Epithelial cell of esophagus (primary cell): ENCODE data around the gene ASTE1.

Experiments used
- DNase-seq: peaks from one replicate; pipeline ENCODE4 v3.0.0; 2010; ENCODE audit warnings: low read depth
- H3K4me3 ChIP-seq: 2 replicates; pipeline ENCODE4 v1.5.1; 2011; ENCODE audit warnings: mild to moderate bottlenecking, low read length, control low read depth
- CTCF ChIP-seq: IDR thresholded peaks from 2 replicates; pipeline ENCODE4 v1.5.1; 2011; ENCODE audit warnings: low read depth, mild to moderate bottlenecking, low read length, control low read depth, inconsistent platforms; ENCODE audit not compliant: insufficient read depth; ENCODE audit errors: missing control alignments

Gene ASTE1

GRCh38 chr3:130997289-130997688 lies 29.3 kb downstream of the ASTE1 start:
- no peak overlapping the region for H3K4me3 ChIP-seq
- no peak for DNase-seq
- TF ChIP-seq CTCF, result no peak

DNA sequence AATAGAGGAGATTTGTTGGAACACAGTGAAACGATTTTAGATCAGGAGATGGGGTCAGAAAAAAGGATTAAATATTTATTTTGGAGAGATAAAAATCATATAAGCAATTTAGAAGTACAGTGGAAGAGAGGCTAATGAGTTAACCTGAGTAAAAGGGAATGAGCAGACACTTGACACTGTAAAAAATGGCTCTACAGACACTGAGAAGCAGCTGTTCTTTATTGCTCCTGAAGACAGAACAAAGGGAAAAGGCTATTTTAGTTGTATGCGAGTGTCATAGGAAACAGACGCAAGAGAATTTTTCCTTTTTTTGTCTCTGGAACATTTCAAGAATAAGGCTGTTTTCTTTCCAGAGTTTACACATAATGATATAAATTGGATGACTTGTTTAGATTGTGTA lies 34.3 kb downstream of the ASTE1 start:
- no peak for TF ChIP-seq CTCF
- no peak for DNase-seq
- H3K4me3 ChIP-seq, result no peak overlapping the region

- H3K4me3 ChIP-seq, result no peak overlapping the region
- no peak for DNase-seq
- TF ChIP-seq CTCF, result no peak
These were observed 35.5 kb downstream of the ASTE1 start for GRCh38 chr3:130991126-130991525.

GRCh38 chr3:130990282-130990681 lies 36.3 kb downstream of the ASTE1 start:
- no peak for DNase-seq
- H3K4me3 ChIP-seq, result no peak overlapping the region
- TF ChIP-seq CTCF, result no peak

GRCh38 chr3:130981469-130981868 lies 45.2 kb downstream of the ASTE1 start:
- no peak for TF ChIP-seq CTCF
- no peak for DNase-seq
- H3K4me3 ChIP-seq, result no peak overlapping the region

- DNase-seq, result no peak
- no peak for TF ChIP-seq CTCF
- H3K4me3 ChIP-seq, result no peak overlapping the region
These were observed 47.5 kb downstream of the ASTE1 start for GRCh38 chr3:130979117-130979516.

DNA sequence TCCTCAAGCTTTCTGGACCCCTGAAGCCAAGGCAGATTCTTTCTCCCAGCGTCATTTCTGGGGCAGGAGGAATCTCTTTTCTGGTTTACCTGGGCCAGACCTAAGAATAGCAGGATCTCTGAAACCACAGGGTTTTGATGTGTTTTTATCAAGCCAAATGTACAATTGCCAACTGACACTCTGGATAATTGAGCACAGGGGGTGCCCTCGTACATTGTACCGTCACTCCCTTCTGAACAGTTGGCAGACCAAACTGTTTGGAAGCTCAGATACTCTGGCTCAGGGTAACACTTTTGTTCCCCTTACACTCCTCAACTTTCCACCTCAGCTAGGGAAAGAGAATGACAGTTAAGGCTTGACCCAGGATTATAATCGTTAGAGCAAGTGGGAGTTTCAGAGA lies 49.9 kb downstream of the ASTE1 start:
- H3K4me3 ChIP-seq, result no peak overlapping the region
- TF ChIP-seq CTCF, result no peak
- no peak for DNase-seq
